ENCODE data around the gene CEMIP. TPM values are rescaled to one million over a fixed set of nuclear protein-coding genes. Genes with fewer than 3 reads are reported as not detected.

The CEMIP gene
- total RNA-seq, 4 donors from 2014 or later = 0.27 to 0.32 TPM; not detected in 2

DNA sequence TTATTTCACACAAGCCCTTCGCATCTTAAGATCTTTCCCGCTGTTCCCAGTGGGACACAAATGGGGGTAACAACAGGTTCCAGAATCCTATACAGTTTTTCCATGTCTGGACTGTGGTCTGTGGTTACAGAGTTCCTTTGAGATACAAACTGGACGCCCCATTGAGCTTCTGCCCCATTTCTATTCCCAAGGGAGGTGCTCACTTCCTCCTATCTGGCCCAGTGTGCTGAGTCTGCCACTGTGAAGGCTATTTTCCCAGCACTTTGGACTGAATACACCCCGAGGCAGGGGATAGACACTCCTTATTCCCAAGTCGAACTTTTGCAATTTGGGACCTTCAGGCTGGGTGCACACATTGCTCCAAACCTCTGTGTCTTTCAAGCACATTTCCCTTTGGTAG lies 166.4 kb downstream of the CEMIP start:
- DNase-seq = no peak
- 85 to 95% methylated on average over 4 to 5 of the region's 5 CpGs for WGBS, 2 donors (ENCODE audit: low coverage in 1 of 2)
- intact Hi-C loops (cut with DNase I; ENCODE audit: low total_unique reads) = no loop called here
- Histone ChIP-seq H3K9me3 (no peaks in the 10 kb centered on the region), H3K27me3 (no peaks in the 10 kb centered on the region), H3K27ac (no peak overlapping the region), H3K4me1 (no peaks in the 10 kb centered on the region), H3K36me3 (peaks cover 0 to 2% (median 0%) of the 10 kb centered on the region in 4 donors), H3K4me3 (no peak overlapping the region)
- no peak for TF ChIP-seq EP300 (IDR thresholded peaks at IDR 0.05; ENCODE audit: low read depth)
- TF ChIP-seq POLR2AphosphoS5 (IDR thresholded peaks at IDR 0.05) = no peak
- TF ChIP-seq, protein P1, sequence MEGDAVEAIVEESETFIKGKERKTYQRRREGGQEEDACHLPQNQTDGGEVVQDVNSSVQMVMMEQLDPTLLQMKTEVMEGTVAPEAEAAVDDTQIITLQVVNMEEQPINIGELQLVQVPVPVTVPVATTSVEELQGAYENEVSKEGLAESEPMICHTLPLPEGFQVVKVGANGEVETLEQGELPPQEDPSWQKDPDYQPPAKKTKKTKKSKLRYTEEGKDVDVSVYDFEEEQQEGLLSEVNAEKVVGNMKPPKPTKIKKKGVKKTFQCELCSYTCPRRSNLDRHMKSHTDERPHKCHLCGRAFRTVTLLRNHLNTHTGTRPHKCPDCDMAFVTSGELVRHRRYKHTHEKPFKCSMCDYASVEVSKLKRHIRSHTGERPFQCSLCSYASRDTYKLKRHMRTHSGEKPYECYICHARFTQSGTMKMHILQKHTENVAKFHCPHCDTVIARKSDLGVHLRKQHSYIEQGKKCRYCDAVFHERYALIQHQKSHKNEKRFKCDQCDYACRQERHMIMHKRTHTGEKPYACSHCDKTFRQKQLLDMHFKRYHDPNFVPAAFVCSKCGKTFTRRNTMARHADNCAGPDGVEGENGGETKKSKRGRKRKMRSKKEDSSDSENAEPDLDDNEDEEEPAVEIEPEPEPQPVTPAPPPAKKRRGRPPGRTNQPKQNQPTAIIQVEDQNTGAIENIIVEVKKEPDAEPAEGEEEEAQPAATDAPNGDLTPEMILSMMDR (IDR thresholded peaks at IDR 0.05) = no peak
- TF ChIP-seq POLR2A (IDR thresholded peaks at IDR 0.05) = no peak
- in situ Hi-C loops (cut with MboI; ENCODE audit: low pct_ligation_motif_present in 1 of 4, low pct_unique_long_range_greater_than_20kb in 1 of 4, low sequenced_read_pairs in 3 of 4) = no loop called here

DNA sequence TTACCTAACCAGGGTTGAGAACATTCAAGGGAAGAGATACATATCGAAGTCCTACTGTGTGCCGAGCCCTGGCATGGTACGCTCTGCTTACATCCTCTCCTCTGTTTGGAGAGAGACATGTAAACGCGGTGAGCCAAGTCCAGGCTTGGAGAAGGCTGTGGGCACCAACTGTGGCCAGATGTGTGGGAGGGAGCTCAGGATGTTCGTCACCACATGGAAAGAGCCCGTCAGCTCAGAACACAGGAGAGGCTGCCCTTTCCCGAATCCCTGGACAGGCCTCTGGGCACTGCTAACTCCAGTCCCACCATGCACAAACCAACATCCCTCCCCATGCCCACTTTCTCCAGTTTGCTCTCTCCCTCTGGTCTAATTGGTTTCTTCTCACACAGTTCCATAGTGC lies 167.4 kb downstream of the CEMIP start:
- no peak for TF ChIP-seq EP300 (IDR thresholded peaks at IDR 0.05; ENCODE audit: low read depth)
- no peak for TF ChIP-seq POLR2AphosphoS5 (IDR thresholded peaks at IDR 0.05)
- TF ChIP-seq, protein P1 (IDR thresholded peaks at IDR 0.05) = no peak
- TF ChIP-seq POLR2A (IDR thresholded peaks at IDR 0.05) = no peak
- intact Hi-C loops (cut with DNase I; ENCODE audit: low total_unique reads) (no loop called here), in situ Hi-C loops (cut with MboI; ENCODE audit: low pct_ligation_motif_present in 1 of 4, low pct_unique_long_range_greater_than_20kb in 1 of 4, low sequenced_read_pairs in 3 of 4) (no loop called here)
- Histone ChIP-seq H3K9me3 (no peaks in the 10 kb centered on the region), H3K27ac (no peak overlapping the region), H3K4me3 (no peak overlapping the region), H3K4me1 (no peaks in the 10 kb centered on the region), H3K36me3 (peaks cover 0 to 10% (median 0%) of the 10 kb centered on the region in 4 donors), H3K27me3 (no peaks in the 10 kb centered on the region)
- DNase-seq = no peak
- 95 to 97% methylated on average over 7 to 8 of the region's 8 CpGs for whole genome bisulfite sequencing, 2 donors (ENCODE audit: low coverage in 1 of 2)

DNA sequence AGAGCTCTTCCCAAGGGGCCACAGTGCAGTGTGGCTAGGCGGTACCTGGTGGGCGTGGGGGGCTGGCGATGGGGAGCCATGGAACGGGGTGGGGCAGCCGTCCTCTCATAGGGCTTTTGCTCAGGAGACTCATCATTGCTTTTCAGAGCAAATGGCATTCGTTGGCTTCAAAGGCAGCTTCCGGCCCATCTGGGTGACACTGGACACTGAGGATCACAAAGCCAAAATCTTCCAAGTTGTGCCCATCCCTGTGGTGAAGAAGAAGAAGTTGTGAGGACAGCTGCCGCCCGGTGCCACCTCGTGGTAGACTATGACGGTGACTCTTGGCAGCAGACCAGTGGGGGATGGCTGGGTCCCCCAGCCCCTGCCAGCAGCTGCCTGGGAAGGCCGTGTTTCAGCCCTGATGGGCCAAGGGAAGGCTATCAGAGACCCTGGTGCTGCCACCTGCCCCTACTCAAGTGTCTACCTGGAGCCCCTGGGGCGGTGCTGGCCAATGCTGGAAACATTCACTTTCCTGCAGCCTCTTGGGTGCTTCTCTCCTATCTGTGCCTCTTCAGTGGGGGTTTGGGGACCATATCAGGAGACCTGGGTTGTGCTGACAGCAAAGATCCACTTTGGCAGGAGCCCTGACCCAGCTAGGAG lies 169.6 kb downstream of the CEMIP start:
- intact Hi-C loops (cut with DNase I; ENCODE audit: low total_unique reads) (no loop called here), in situ Hi-C loops (cut with MboI; ENCODE audit: low pct_ligation_motif_present in 1 of 4, low pct_unique_long_range_greater_than_20kb in 1 of 4, low sequenced_read_pairs in 3 of 4) (no loop called here)
- no peak for TF ChIP-seq POLR2AphosphoS5 (IDR thresholded peaks at IDR 0.05)
- TF ChIP-seq POLR2A (IDR thresholded peaks at IDR 0.05) = no peak
- no peak for TF ChIP-seq EP300 (IDR thresholded peaks at IDR 0.05; ENCODE audit: low read depth)
- TF ChIP-seq, protein P1 (IDR thresholded peaks at IDR 0.05) = no peak
- Histone ChIP-seq H3K36me3 (peaks cover 0 to 10% (median 0%) of the 10 kb centered on the region in 4 donors), H3K9me3 (no peaks in the 10 kb centered on the region), H3K4me1 (no peaks in the 10 kb centered on the region), H3K27me3 (no peaks in the 10 kb centered on the region), H3K27ac (no peak overlapping the region), H3K4me3 (no peak overlapping the region)
- WGBS, 2 donors (ENCODE audit: low coverage in 1 of 2) = 90% methylated on average over 13 of the region's 13 CpGs; no CpG with 5 or more reads in 1 of the 2 donors
- no peak for DNase-seq

DNA sequence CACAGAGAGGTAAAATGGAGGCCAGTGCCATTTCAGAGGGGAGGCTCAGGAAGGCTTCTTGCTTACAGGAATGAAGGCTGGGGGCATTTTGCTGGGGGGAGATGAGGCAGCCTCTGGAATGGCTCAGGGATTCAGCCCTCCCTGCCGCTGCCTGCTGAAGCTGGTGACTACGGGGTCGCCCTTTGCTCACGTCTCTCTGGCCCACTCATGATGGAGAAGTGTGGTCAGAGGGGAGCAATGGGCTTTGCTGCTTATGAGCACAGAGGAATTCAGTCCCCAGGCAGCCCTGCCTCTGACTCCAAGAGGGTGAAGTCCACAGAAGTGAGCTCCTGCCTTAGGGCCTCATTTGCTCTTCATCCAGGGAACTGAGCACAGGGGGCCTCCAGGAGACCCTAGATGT lies 170.6 kb downstream of the CEMIP start:
- WGBS, 2 donors (ENCODE audit: low coverage in 1 of 2) = 100% methylated on average over 4 of the region's 4 CpGs; no CpG with 5 or more reads in 1 of the 2 donors
- in situ Hi-C loops (cut with MboI; ENCODE audit: low pct_ligation_motif_present in 1 of 4, low pct_unique_long_range_greater_than_20kb in 1 of 4, low sequenced_read_pairs in 3 of 4) = loop anchor here (25.0 kb wide), 2 partner anchors 162 to 387 kb away; partner anchors contain the start of gene CEMIP (in 2 of the 4)

More for the DNA sequence above, 170.6 kb downstream of the CEMIP start:
- H3K27ac ChIP-seq = no peak overlapping the region
- peaks cover 0 to 10% (median 0%) of the 10 kb centered on the region in 4 donors for H3K36me3 ChIP-seq
- H3K4me3 ChIP-seq = no peak overlapping the region
- no peaks in the 10 kb centered on the region for H3K9me3 ChIP-seq
- intact Hi-C loops (cut with DNase I; ENCODE audit: low total_unique reads) = no loop called here
- no peaks in the 10 kb centered on the region for H3K4me1 ChIP-seq
- TF ChIP-seq EP300 (IDR thresholded peaks at IDR 0.05; ENCODE audit: low read depth) (no peak), POLR2AphosphoS5 (IDR thresholded peaks at IDR 0.05) (no peak), POLR2A (IDR thresholded peaks at IDR 0.05) (no peak)
- TF ChIP-seq, protein P1 (IDR thresholded peaks at IDR 0.05) = no peak
- DNase-seq = no peak
- H3K27me3 ChIP-seq = no peaks in the 10 kb centered on the region

All from transverse colon (tissue), 4 donors.